Adipocyte (in vitro differentiated cells): ENCODE measurements around the gene TRAK1.

ENCODE experiments used
- DNase-seq: peaks from one replicate; pipeline ENCODE4 v3.0.0-alpha.2; 2015; ENCODE audit warnings: low read depth
- H3K27me3 ChIP-seq: replicated peaks from 2 replicates; pipeline ENCODE4 v1.7.0; 2013; ENCODE audit warnings: mild to moderate bottlenecking, low read length, moderate library complexity; ENCODE audit not compliant: control insufficient read depth, insufficient read depth
- H3K36me3 ChIP-seq: 2 replicates; pipeline ENCODE4 v1.7.0; 2013; ENCODE audit warnings: low read length, mild to moderate bottlenecking, moderate library complexity; ENCODE audit not compliant: control insufficient read depth, insufficient read depth, severe bottlenecking
- H3K4me1 ChIP-seq: 2 replicates; pipeline ENCODE4 v1.7.0; 2013; ENCODE audit warnings: mild to moderate bottlenecking, low read length, moderate library complexity; ENCODE audit not compliant: control insufficient read depth, insufficient read depth
- H3K4me3 ChIP-seq: 2 replicates; pipeline ENCODE4 v1.7.0; 2013; ENCODE audit warnings: mild to moderate bottlenecking, low read length, moderate library complexity
- H3K9ac ChIP-seq: 2 replicates; pipeline ENCODE4 v1.7.0; 2013; ENCODE audit warnings: mild to moderate bottlenecking, low read length, moderate library complexity
- H3K9me3 ChIP-seq: 2 replicates; pipeline ENCODE4 v1.7.0; 2013; ENCODE audit warnings: mild to moderate bottlenecking, low read length, moderate library complexity; ENCODE audit not compliant: control insufficient read depth

TRAK1 gene

DNA sequence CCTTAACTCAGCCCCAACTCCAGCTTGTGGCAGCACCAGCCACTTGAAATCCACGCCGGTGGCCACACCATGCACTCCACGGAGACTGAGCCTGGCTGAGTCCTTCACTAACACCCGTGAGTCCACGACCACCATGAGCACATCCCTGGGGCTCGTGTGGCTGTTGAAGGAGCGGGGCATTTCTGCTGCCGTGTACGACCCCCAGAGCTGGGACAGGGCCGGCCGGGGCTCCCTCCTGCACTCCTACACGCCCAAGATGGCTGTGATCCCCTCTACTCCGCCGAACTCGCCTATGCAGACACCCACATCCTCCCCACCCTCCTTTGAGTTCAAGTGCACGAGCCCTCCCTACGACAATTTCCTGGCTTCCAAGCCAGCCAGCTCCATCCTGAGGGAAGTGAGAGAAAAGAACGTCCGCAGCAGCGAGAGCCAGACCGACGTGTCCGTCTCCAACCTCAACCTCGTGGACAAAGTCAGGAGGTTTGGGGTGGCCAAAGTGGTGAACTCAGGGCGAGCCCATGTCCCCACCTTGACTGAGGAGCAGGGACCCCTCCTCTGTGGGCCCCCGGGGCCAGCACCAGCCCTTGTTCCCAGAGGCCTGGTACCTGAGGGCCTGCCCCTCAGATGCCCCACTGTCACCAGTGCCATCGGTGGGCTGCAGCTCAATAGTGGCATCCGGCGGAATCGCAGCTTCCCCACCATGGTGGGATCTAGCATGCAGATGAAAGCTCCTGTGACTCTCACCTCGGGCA lies 132.0 kb downstream of the TRAK1 start:
- Histone ChIP-seq H3K9me3 (no peaks in the 10 kb centered on the region), H3K27me3 (no peaks in the 10 kb centered on the region), H3K9ac (no peak overlapping the region), H3K4me3 (no peak overlapping the region), H3K36me3 (peaks cover 42% of the 10 kb centered on the region), H3K4me1 (peaks cover 16% of the 10 kb centered on the region)
- no peak for DNase-seq

DNA sequence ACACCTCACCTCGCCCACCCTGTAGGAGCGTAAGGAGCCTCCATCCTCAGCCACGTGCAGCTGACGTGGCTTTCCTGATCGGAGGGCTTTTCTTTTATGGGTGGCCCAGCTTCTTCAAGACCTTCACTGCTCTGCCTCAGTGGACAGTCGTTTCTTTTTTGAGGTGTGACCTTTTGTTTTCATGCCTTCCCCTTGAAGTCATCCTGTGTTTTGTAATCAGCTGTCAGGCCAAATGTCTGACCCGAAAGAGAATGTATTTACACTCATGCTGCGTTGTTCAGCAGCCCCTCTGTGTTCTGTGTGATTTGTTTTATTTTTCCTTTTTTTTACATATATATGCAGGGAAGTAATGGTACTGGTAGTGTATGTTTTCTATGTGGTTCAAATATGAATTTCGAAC lies 133.0 kb downstream of the TRAK1 start:
- H3K9me3 ChIP-seq = no peaks in the 10 kb centered on the region
- no peak for DNase-seq

DNA sequence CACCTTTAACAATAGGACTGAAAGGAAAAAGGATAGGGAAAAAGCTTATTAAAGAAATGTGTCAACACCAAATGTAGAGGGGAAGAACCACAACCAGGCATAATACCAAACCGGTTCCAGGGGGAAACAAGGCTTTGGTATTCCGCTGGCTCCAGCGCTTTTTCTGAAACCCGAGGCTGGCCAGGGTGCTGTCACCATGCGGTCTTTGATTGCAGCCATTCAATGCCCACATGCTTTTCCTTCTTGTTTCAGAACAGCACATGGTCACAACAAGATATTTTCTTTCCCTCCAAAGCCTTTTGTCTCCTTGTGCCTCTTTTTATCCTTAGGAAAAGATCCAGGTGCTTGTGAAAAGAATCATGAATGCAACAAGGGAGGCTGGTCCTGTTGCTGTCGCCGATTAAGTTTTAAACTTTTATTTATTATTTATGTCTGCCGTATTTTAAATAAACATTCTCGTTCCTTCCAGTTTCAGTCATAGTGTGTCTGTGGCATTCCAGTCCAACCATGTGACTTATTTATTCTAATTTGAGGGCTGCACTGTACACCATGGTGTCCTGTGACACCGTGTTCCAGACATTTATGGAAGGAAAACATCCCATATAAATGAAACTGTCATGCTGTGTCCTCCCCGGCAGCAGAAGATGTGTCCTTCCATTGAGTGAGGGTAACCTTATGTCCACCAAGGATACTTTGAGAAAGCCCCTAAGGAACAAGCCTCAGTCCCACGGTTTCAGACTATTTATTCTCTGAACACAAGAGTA lies 133.7 kb downstream of the TRAK1 start:
- DNase-seq = no peak

More for the DNA sequence above, 133.0 kb downstream of the TRAK1 start:
- no peak overlapping the region for H3K9ac ChIP-seq
- H3K27me3 ChIP-seq = no peaks in the 10 kb centered on the region
- peaks cover 16% of the 10 kb centered on the region for H3K4me1 ChIP-seq
- H3K4me3 ChIP-seq = no peak overlapping the region
- peaks cover 41% of the 10 kb centered on the region for H3K36me3 ChIP-seq

DNA sequence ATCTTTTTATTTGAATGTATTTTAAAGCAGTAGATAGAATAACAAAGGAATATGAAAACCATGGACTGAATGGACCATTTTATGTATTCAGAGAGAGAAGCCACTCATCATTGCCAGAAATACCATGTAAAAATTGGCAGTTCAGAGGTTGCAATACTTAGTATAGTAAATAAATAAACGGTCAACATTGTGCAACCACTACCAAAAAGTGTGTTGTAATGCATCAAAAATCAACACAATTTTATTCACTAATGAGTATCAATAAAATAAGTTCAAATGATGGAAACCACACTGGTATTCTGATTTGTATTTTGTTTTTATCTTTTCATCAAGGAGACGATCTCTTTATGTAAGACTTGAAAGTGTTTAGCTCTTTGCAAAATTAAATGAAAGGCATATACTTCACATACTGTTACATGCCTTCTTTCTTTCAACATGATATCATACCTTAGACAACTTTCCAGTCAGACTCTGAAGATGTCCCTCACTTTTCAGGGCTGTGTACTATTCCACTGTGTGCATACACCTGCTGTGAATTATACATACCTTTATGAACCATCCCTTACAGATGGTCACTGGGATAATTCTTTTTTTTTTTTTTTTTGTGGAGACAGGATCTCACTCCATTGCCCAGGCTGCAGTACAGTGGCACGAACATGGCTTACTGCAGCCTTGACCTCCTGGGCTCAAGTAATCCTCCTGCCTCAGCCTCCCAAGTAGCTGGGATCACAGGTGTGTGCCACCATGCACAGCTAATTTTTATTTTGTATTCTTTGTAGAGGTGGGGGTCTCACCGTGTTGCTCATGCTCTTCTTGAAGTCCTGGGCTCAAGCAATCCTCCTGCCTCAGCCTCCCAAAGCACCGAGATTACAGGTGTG lies 134.6 kb downstream of the TRAK1 start:
- Histone ChIP-seq H3K27me3 (no peaks in the 10 kb centered on the region), H3K4me1 (peaks cover 16% of the 10 kb centered on the region), H3K4me3 (no peak overlapping the region), H3K36me3 (peaks cover 29% of the 10 kb centered on the region), H3K9me3 (no peaks in the 10 kb centered on the region), H3K9ac (no peak overlapping the region)
- DNase-seq = no peak

More for the DNA sequence above, 133.7 kb downstream of the TRAK1 start:
- peaks cover 38% of the 10 kb centered on the region for H3K36me3 ChIP-seq
- no peaks in the 10 kb centered on the region for H3K9me3 ChIP-seq
- no peak overlapping the region for H3K9ac ChIP-seq
- peaks cover 16% of the 10 kb centered on the region for H3K4me1 ChIP-seq
- no peaks in the 10 kb centered on the region for H3K27me3 ChIP-seq
- no peak overlapping the region for H3K4me3 ChIP-seq

DNA sequence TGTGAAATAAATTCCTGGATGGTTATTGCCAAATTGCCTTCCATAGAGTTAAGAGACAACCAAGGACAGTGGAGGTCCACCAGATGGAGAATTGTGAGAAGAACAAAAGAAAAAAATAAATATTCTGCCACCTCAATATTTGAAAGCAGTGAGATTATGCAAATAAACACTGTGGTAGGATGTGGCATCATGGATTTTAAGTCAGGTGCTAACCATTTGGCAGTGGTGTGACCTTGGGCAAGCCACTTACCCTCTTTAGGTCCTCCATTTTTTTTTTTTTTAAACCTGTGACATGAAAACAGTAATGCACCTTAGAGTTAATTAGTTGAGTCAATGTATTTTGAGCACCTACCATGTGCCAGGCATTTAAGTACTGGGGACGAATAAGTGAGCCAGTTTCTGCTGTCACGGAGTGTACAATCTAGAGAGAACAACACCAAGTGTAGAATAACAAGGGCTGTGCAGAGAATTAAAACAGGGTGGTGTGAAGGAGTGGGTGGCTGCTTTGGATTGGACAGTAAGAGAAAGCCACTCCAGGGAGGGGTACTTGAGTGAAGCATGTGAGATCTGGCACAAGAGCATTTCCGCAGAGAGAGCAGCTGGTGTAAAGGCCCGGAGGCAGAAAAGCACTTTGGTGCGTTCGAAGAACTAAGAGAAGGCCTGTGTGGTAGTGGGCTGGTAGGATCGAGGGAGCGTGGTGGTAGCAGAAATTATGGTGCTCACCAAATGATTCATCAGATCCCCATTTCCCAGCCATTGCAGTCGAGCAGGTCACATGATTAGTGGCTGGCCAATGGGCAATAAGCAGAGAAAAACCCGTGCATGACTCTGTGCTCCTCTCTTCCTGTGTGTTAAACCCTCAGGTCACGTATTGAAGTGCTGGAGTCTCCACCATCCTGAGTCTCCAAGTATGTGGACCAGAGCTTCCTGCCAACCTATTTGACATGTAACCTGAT lies 135.6 kb downstream of the TRAK1 start:
- H3K36me3 ChIP-seq = peaks cover 28% of the 10 kb centered on the region
- no peaks in the 10 kb centered on the region for H3K9me3 ChIP-seq
- H3K9ac ChIP-seq = no peak overlapping the region
- DNase-seq = no peak
- no peaks in the 10 kb centered on the region for H3K27me3 ChIP-seq
- no peak overlapping the region for H3K4me3 ChIP-seq
- peaks cover 16% of the 10 kb centered on the region for H3K4me1 ChIP-seq

DNA sequence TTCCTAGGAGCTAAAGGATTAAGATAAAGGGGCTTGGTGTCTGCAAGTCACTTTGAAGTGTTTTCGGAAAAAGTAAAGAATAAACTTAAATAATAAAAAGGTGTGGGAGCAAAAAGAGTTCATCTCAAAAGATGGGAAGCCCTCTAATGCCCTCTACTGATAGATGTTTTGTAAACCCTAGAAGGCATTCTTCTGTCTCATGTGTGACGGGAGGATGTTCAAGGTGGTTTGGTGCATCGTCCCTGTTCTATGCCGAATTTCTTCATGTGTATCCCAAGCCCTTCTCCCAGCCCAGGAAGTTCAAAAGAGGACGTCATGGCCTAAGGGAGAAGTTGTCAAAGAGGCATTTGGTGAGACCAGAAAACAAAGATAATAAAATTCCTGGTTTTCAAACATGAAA lies 137.6 kb downstream of the TRAK1 start:
- peaks cover 11% of the 10 kb centered on the region for H3K36me3 ChIP-seq
- no peak overlapping the region for H3K9ac ChIP-seq
- no peak overlapping the region for H3K4me3 ChIP-seq
- peak; percentile 34 for DNase-seq
- no peaks in the 10 kb centered on the region for H3K9me3 ChIP-seq
- peaks cover under 1% of the 10 kb centered on the region for H3K27me3 ChIP-seq
- peaks cover 16% of the 10 kb centered on the region for H3K4me1 ChIP-seq

DNA sequence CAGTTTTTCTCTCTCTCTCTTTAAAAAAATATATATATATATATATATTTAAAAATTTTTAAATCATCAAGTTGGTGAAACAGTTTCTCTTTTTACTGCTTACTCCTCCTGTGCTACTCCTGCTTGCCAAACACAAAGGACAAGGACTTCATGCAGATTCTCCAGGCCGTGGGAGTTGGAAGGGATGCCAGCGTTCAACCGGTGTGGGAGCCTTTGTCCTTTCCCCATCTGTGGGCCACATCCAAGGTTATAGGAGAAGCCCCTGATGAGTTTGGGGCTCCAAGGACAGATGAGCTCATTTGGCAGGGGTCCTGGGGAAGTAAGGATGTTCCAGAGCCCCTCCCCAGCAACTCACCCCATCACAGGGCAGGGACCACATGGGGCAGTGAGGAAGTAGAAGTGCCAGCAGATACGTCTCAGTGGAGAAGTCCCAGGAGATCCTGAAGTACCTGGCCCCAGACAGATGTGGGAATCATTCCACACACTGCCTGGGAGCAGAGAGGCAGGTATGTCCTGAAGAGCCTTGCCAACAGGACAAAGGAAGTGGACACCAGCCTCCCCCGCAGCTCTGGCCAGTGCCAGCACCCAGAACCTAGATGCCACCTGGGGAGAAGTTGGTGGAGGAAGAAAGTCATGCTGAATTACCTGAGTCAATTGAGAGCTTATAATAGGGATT lies 138.2 kb downstream of the TRAK1 start:
- Histone ChIP-seq H3K4me3 (no peak overlapping the region), H3K27me3 (peaks cover 7% of the 10 kb centered on the region), H3K9me3 (no peaks in the 10 kb centered on the region), H3K4me1 (peaks cover 10% of the 10 kb centered on the region), H3K9ac (no peak overlapping the region), H3K36me3 (peaks cover 5% of the 10 kb centered on the region)
- no peak for DNase-seq

DNA sequence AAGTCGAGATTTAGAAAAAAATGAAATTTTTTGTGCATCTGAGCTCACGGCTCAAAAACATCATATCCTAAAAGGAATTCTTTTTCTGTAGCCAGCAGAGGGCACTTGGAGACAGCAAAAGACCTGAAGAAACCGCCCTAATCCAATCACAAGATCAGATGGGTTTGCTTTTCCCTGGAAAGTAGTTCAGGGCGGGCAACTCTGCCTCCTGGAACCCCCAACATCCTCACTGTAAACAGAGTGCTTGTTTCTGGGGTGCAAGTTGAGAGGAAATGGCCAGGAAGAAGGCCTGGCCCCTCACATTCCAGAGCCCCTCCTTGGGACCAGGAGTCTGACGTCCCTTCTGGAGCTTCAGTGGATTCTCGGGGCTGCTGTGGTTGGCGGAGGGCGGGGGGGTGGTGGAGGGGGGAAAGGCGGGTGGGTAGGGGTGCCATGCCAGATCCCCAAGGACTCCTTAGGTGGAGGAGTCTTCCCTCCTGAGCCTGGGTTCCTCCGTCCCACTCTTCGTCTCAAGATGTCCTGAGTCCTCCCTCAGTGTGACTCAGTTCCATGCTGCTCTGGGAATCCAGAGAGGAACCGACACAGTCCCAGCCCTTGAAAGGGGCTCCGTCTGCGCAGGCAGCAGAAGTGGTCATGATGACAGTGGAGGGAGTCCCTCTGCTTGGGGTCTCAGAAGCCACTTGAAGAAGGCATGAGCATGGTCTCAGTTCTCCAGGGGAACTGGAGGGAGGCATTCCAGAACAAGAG lies 139.0 kb downstream of the TRAK1 start:
- peak; percentile 79 for DNase-seq
- Histone ChIP-seq H3K9ac (no peak overlapping the region), H3K36me3 (peaks cover 4% of the 10 kb centered on the region), H3K9me3 (peaks cover 2% of the 10 kb centered on the region), H3K27me3 (peaks cover 7% of the 10 kb centered on the region), H3K4me3 (peak overlapping the region; percentile 45), H3K4me1 (peaks cover 3% of the 10 kb centered on the region)

DNA sequence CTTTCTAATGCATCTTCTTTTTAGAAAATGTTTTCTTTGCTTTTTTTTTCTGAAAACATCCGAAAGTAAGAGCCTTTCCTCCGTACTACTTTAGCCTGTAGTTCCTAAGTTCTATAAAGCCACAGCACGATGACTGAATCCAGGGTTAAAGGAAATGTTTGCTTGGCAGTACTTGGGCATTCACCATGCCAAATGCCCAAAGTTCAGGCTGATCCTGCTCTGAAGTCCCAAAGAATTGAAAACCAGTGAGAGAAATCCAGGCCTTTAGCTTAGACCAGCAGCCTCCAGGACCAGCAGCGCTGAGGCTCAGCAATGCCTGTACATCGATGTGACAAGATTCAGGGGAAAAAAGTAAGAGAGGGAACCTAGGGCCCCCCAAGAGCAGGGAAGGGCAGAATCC lies 139.7 kb downstream of the TRAK1 start:
- Histone ChIP-seq H3K4me3 (no peak overlapping the region), H3K36me3 (peaks cover 4% of the 10 kb centered on the region), H3K4me1 (no peaks in the 10 kb centered on the region), H3K27me3 (peaks cover 10% of the 10 kb centered on the region), H3K9me3 (peaks cover 6% of the 10 kb centered on the region), H3K9ac (no peak overlapping the region)
- no peak for DNase-seq
